ENCODE measurements around the gene MEPCE.
A peak's percentile ranks its signal among the peaks of the same experiment; 100 is the strongest.

MEPCE gene

GRCh38 chr7:100407285-100408180 is 22.1 kb upstream of the MEPCE start:
- DNase-seq, result peak in 1 of 2 experiments; percentile 38

GRCh38 chr7:100411101-100411500 is 18.5 kb upstream of the MEPCE start:
- no peak for DNase-seq

DNA sequence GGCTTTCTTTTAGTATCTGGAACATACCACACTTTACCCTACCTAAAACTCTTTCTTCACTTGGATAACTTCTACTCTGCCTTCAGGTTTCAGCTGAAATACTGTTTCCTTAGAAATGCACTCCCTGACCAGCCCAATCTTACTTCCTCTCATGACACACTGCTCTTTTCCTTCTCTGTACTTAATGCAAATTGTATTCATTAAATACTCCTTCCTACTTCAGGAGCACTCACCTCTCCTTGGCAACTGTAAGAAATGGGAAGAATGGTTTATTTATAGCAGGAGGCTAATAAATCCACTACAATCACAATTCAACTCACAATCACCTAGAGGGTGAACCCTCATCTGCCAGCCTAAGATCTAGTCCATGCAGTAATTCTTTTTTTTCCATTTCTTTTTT is 16.3 kb upstream of the MEPCE start:
- DNase-seq, result no peak

- DNase-seq, result no peak
These were observed 15.7 kb upstream of the MEPCE start for GRCh38 chr7:100413889-100414288.

DNA sequence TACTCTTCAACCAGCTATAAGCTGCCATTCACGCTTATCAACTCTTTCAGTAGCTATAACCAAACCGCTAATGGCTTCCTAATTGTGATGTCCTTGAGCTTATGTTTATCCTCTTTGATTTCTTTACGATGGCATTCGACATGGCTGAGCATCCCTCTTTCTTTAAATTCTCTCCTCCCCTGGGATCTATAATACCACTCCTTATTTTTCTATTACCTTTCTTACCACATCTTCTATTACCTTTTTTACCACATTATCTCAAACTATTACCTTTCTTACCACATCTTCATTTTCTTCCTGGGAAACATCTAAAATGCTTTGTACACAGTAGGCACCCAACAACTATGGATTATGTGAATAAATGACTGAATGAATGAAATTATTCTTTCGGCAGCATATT is 14.2 kb upstream of the MEPCE start:
- DNase-seq, result no peak

DNA sequence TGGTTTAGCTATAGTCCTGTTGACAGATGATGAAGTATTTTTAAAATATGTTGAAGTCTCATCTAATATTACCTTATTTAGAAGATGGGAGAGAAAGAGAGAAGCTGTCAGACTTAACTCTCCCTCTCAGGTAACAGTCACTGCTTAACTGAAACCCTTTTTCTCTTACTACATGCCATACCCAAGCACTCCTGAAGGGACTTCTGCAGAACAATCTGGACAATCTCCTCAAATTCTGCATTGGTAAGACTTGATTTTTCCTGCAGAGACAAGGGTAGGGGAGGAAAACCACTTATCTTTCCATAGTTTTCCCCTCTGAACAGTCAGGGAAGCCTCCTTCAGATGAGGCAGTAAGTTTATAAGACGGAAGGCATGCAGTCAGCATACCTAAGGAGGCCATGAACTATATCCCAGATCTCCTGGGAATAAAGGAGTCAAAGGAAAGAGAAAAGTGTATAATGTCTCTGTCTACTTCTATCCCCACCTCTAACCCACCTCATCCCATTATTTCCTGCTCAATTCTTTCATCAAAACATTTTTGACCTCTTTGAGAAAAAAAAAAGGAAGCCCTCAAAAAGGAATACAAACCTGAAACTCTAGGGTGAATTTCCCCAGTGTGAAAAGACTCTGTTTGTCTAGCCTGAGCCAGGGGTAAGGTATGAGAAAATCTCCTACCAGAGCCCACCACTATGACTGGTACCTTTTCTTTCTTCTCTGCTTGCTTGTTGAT is 10.5 kb upstream of the MEPCE start:
- no peak for DNase-seq

DNA sequence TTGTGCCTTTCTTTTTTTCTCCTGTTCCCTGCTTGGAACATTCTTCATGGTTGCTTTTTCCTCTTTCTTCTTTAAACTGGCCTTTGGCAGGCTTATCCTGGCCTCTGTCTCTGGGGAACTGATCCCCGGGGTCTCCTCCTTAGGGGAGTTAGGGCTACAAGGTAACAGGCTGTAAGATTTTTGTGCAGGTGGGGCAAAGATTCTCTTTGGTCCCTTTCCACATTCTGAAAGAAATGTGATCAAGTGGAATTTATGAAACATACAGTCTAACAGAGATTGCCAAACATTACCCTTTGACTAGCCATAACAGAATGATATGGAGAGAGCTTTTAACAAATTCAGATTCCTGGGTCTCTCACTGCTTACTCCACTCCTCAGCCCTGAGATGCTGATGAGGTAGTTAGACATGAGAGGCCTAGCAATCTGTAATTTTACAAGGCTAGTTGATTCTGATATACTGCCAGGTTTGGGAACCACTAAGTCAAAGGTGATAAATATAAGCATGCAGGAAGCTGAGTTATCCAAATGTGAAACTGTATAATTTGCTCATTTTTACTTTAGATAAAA is 9.9 kb upstream of the MEPCE start:
- DNase-seq, result no peak

GRCh38 chr7:100423315-100423714 is 6.3 kb upstream of the MEPCE start:
- DNase-seq, result no peak

GRCh38 chr7:100425347-100425746 is 4.3 kb upstream of the MEPCE start:
- DNase-seq, result no peak

DNA sequence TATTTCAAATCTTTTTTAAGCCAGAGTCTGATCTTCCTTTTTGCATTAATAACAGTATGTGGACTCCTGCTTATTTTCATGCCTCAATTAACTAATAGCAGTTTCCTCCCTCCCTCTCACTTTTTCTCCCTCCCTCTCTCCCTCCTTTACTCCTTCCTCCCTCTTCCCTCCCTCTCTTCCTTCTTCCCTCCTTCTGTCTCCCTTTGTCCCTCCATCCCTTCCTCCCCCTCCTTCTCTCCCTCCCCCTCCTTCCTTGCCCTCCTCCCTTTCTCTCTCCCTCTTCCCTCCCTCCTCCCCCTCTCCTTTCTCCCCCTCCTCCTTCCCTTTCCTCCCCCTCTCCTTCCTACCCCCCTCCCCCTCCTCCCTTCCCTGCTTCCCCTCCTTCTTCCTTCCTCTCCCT is 3.1 kb upstream of the MEPCE start:
- no peak for DNase-seq

GRCh38 chr7:100427762-100428198 is 1.9 kb upstream of the MEPCE start:
- no peak for DNase-seq

DNA sequence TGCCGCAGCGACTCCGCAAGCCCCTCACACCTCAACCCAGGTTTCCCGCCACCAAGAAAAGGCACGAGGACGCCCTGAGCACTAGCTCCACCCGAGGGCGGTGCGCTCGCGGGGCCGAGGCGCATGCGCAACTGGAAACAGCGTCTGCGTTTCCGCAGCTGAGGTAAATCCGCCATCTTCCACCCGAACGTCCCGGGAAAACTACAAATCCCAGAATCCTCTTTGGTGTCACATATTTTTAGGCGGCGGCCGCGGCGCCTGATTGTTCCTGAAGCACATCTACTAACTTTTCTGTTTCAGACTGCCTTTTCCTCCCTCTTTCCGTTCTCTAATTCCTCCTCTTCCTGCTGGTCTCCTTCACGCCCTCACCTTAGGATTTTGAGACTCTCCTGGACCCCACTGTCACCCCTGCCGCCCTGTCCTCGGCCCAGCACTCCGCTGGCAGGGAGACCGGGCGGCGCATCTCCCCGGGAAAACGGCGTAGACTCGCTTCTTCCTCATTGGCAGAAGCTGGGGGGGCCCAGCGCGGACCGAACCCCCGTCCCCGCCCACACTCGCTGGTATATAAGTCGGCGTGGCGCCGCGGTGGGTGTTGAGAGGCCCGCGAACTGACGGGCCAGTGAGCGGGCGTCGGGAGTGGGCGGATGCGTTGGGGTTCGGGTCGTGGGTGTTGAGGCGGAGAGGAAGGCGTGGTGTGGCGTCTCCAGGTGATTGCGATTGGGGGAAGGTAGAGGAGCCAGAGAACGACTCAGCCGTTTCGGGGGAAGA is 1.2 kb upstream of the MEPCE start, which contains the start of gene ZCWPW1:
Gene ZCWPW1 (minus strand): TSS at position 505 of the 768 bp plus-strand sequence. CDS start 8,054 bp downstream, outside the sequence.
- peak; percentile 97 for DNase-seq

- DNase-seq, result peak; percentile 100
These were observed 529 bp upstream of the MEPCE start for GRCh38 chr7:100428967-100429636.

- peak; percentile 37 to 61 for DNase-seq
These were observed 1.1 kb downstream of the MEPCE start for GRCh38 chr7:100430493-100431285.

DNA sequence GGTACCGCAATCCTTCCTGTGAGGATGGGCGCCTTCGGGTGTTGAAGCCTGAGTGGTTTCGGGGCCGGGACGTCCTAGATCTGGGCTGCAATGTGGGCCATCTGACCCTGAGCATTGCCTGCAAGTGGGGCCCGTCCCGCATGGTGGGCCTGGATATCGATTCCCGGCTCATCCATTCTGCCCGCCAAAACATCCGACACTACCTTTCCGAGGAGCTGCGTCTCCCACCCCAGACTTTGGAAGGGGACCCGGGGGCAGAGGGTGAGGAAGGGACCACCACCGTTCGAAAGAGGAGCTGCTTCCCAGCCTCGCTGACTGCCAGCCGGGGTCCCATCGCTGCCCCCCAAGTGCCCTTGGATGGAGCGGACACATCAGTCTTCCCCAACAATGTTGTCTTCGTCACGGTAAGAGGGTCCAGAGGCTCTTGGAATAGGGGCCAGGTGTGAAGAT is 1.7 kb downstream of the MEPCE start:
- DNase-seq, result no peak

GRCh38 chr7:100432053-100432452 is 2.4 kb downstream of the MEPCE start:
- no peak for DNase-seq

GRCh38 chr7:100432621-100433275 is 3.1 kb downstream of the MEPCE start:
- no peak for DNase-seq

GRCh38 chr7:100433276-100433591 is 3.6 kb downstream of the MEPCE start:
- no peak for DNase-seq

DNA sequence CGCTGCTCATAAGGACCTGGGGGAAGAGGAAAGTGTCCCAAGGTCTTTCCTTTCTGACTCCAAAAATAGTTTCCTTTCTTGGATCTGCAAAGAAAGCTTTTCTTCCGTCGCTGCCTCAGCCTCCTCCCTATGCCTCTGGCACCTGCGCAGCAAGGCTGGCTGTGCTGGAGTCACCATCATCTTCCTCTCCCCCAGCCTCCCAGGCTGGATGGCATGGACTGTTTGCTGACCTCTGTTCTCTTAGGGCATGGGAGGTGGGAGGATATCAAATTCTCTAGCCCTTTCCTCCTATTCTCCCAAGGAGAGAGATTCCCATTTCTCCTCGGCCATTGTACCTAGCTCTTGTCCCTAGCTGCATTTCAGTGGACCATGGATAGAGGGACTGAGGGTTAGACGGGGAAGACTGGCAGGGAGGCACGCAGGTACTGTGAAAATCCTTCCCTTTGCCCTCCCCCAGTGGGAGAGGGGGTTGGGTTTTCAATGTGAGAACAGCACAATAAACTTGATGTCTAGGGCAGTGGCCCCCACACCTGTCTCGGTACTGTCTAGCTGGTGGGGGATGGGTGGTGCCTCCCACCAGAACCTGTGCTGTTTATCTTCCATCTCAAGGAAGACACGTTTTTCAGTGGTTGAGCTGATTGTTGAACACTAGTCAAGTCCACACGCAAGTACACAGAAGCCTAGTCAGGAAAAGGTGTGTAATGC is 4.1 kb downstream of the MEPCE start:
- DNase-seq, result no peak
